Glutamatergic neuron (in vitro differentiated cells): Measurements from ENCODE around the gene HMGCS2. TPM values are rescaled to one million over a fixed set of nuclear protein-coding genes. Genes with fewer than 3 reads are reported as not detected.
A peak's percentile ranks its signal among the peaks of the same experiment; 100 is the strongest.

Experiments
- DNase-seq: peaks from one replicate; pipeline ENCODE4 v3.0.0; 2022
- H3K27ac Mint-ChIP-seq: one replicate; pipeline ENCODE4 v1.8.0; 2020; ENCODE audit warnings: mild to moderate bottlenecking, mixed read lengths, inconsistent platforms; ENCODE audit not compliant: unreplicated experiment
- H3K27me3 Mint-ChIP-seq: one replicate; pipeline ENCODE4 v1.8.0; 2020; ENCODE audit warnings: mild to moderate bottlenecking, moderate library complexity, mixed read lengths, inconsistent platforms; ENCODE audit not compliant: unreplicated experiment
- H3K36me3 Mint-ChIP-seq: one replicate; pipeline ENCODE4 v1.8.0; 2020; ENCODE audit warnings: mild to moderate bottlenecking, mixed read lengths, inconsistent platforms; ENCODE audit not compliant: unreplicated experiment
- H3K4me1 Mint-ChIP-seq: one replicate; pipeline ENCODE4 v1.8.0; 2020; ENCODE audit warnings: mild to moderate bottlenecking, low read depth, mixed read lengths, inconsistent platforms; ENCODE audit not compliant: unreplicated experiment
- H3K4me3 Mint-ChIP-seq: one replicate; pipeline ENCODE4 v1.8.0; 2020; ENCODE audit warnings: mild to moderate bottlenecking, mixed read lengths, inconsistent platforms; ENCODE audit not compliant: unreplicated experiment
- H3K9me3 Mint-ChIP-seq: one replicate; pipeline ENCODE4 v1.8.0; 2020; ENCODE audit warnings: mild to moderate bottlenecking, moderate library complexity, mixed read lengths, inconsistent platforms; ENCODE audit not compliant: unreplicated experiment
- total RNA-seq: library from RNA; stranded (reverse); fragmentation: NEBNext Ultra II Directional; extraction: Animal tissue kit (Norgen Biotek cat#: 25700); gene quantifications from one replicate; pipeline ENCODE4 v1.2.1, GENCODE V29; 2021; ENCODE audit not compliant: unreplicated experiment
- TF ChIP-seq, protein P1 (sequence below): fragments of 200-600 bp; sonication (generic); IDR thresholded peaks from one replicate; pipeline ENCODE4 v1.5.0; 2021; ENCODE audit not compliant: partially characterized antibody, unreplicated experiment

HMGCS2 gene
- total RNA-seq, 1 donor from 2014 or later: not detected

DNA sequence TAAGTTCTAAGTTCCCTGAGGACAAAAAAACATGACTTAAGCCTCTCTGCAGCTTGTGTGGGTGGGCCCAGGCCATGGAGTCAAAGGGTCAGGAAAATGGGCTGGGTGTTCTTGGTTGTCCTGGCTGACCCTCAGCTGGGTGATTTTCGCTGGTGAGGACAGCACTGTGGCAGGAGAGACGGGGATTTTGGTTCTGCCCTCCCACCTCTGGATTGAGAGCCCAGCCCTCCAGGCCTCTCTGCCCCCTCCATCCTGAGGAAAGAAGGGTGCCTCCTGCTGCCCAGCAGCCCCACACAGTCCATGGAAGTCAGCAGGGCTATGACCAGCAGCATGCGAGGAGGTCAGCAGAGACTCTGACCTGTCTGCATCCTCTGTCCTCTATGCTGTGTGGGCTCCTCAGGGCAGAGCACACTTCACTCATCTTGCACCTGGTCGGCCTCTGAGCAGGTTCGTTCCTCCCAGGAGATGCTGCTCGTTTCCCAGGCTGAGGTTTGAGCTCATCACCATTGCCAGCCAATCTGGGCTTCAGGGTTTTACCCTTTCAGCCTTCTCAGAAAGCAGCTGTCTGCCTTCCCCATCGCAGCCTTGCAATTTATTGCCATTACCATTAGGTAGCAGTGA lies 30.5 kb downstream of the HMGCS2 start:
- no peak for DNase-seq
- Mint-ChIP-seq H3K27me3 (peaks cover 6% of the 10 kb centered on the region), H3K4me3 (no peak overlapping the region), H3K36me3 (peaks cover 8% of the 10 kb centered on the region), H3K27ac (no peak overlapping the region), H3K9me3 (peaks cover 5% of the 10 kb centered on the region), H3K4me1 (peaks cover 4% of the 10 kb centered on the region)
- TF ChIP-seq, protein P1, sequence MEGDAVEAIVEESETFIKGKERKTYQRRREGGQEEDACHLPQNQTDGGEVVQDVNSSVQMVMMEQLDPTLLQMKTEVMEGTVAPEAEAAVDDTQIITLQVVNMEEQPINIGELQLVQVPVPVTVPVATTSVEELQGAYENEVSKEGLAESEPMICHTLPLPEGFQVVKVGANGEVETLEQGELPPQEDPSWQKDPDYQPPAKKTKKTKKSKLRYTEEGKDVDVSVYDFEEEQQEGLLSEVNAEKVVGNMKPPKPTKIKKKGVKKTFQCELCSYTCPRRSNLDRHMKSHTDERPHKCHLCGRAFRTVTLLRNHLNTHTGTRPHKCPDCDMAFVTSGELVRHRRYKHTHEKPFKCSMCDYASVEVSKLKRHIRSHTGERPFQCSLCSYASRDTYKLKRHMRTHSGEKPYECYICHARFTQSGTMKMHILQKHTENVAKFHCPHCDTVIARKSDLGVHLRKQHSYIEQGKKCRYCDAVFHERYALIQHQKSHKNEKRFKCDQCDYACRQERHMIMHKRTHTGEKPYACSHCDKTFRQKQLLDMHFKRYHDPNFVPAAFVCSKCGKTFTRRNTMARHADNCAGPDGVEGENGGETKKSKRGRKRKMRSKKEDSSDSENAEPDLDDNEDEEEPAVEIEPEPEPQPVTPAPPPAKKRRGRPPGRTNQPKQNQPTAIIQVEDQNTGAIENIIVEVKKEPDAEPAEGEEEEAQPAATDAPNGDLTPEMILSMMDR: no peak

GRCh38 chr1:119737040-119737682 lies 31.5 kb downstream of the HMGCS2 start:
- Mint-ChIP-seq H3K4me3 (no peak overlapping the region), H3K4me1 (peaks cover 4% of the 10 kb centered on the region), H3K36me3 (peaks cover 8% of the 10 kb centered on the region), H3K27me3 (peaks cover 8% of the 10 kb centered on the region), H3K9me3 (peaks cover 5% of the 10 kb centered on the region), H3K27ac (peak overlapping the region; percentile 70)
- TF ChIP-seq, protein P1: no peak
- DNase-seq: no peak

- Mint-ChIP-seq H3K4me1 (peaks cover 4% of the 10 kb centered on the region), H3K36me3 (peaks cover 8% of the 10 kb centered on the region), H3K4me3 (no peak overlapping the region), H3K27ac (peak overlapping the region; percentile 8), H3K9me3 (peaks cover 5% of the 10 kb centered on the region), H3K27me3 (peaks cover 8% of the 10 kb centered on the region)
- TF ChIP-seq, protein P1: no peak
- DNase-seq: no peak
Observed at GRCh38 chr1:119736649-119737039, 32.1 kb downstream of the HMGCS2 start.

DNA sequence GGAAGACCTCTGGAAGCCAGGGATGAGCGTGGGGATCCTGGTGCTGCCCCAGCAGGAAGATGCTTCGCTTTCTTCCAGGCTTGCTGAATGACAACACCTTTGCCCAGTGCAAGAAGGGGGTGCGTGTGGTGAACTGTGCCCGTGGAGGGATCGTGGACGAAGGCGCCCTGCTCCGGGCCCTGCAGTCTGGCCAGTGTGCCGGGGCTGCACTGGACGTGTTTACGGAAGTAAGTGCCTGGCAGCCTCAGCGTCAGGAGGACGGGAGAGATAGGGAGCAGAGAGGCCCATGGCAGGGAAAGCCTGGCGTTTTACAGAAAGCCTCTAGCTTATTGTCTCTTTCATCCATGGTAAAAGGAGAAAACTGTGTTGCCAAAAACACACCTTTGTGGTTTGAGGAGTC lies 33.5 kb downstream of the HMGCS2 start:
- Mint-ChIP-seq H3K4me3 (no peak overlapping the region), H3K27me3 (peaks cover 9% of the 10 kb centered on the region), H3K36me3 (peaks cover 8% of the 10 kb centered on the region), H3K9me3 (peaks cover 5% of the 10 kb centered on the region), H3K4me1 (peaks cover 4% of the 10 kb centered on the region), H3K27ac (no peak overlapping the region)
- TF ChIP-seq, protein P1: no peak
- DNase-seq: no peak

DNA sequence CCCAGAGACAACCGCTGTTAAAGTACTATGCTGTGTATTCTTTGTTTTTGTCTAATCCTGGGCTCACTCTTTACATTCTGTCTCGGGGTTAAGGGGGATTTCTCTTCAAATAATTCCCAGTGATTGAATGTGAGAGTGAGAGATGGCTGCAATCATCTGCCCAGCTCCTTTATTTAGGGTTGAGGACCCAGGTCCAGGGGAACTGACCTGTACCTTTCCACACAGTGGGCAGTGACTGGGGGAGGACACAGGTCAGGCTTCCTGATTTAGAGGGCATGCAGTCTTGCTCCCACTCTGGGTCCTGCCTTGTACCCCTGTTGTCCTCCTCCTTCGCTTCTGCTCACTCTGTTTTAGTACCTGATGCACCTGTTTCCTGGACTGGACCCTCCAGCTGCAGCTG lies 35.0 kb downstream of the HMGCS2 start:
- TF ChIP-seq, protein P1: no peak
- Mint-ChIP-seq H3K4me3 (no peak overlapping the region), H3K36me3 (peaks cover 8% of the 10 kb centered on the region), H3K4me1 (peaks cover 4% of the 10 kb centered on the region), H3K27ac (no peak overlapping the region), H3K27me3 (peaks cover 8% of the 10 kb centered on the region), H3K9me3 (peaks cover 5% of the 10 kb centered on the region)
- DNase-seq: no peak
